ENCODE data around the gene TOM1L2.

The TOM1L2 gene

DNA sequence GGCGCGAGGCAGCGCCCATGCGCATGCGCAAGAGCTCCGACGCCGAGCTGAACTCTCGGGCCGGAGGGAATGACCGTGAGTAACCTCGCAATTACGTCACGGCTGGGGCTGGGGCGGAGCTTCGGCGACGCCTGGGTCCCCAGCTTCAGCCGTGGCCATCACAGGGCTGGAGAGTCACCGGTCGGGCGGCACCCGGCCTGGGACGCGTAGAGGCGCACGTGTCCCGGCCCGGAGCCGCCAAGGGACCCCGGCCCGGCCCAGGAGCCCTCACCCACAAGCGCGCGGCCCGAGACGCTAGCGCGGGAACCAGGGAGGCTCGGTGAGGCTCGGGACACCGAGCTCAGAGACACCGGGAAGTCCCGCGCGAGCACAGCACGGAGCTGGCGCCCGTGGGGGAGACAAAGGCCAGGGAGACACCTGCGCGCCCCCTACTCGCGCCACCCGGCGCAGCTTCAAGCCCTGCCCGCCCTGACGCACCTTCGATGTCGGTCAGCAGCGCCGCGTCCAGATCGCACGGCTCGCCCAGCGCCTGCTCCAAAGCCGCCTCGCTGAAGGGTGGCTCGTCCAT is 135.9 kb downstream of the TOM1L2 start:
- Mint-ChIP-seq H3K4me1 (peaks cover 72% of the 10 kb centered on the region), H3K9me3 (no peaks in the 10 kb centered on the region), H3K27ac (peak overlapping the region; percentile 99), H3K36me3 (peaks cover 13% of the 10 kb centered on the region), H3K4me3 (peak overlapping the region; percentile 85), H3K27me3 (no peaks in the 10 kb centered on the region)
- ATAC-seq, result peak; percentile 83

DNA sequence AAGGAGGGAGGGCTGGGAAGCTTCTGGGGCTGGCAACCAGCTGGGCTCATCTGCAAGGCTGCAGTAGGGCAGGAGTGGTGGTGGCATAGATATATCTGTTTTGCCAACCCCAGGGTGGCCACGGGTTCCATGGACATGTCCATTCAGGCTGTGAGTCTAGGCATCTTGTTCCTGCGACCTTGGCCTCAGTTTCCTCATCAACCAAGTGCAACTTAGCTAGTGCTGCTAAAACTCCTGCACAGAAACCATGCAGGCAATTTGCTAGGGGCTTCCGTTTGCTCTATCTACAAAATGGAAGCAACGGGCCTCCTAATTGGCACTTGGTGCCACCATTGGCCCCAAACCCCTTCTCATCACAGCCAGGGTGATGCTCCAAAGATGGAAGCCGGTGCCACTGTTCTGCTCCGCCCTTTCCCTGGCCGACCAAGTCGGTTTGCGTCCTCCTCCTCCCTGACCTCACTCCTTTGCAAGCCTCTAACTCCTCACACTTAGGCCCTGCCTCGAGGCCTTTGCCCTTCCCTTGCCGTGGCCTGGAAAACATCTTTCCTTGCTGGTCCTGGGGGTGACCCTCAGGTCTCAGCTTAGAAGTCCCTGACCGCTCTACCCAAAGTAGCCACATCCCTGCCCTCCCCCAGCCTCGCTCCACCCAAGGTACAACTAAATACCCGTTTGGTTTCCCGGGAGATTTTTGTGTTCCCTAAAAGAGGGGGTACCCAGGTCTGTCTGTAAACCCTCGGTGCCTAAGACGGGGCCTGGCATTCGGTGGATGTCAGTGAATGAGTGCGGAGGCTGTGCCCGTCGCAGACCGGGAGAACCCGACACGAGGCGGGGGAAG is 136.6 kb downstream of the TOM1L2 start:
- Mint-ChIP-seq H3K4me1 (peaks cover 70% of the 10 kb centered on the region), H3K4me3 (peak overlapping the region; percentile 85), H3K27me3 (no peaks in the 10 kb centered on the region), H3K36me3 (peaks cover 13% of the 10 kb centered on the region), H3K27ac (peak overlapping the region; percentile 99), H3K9me3 (no peaks in the 10 kb centered on the region)
- no peak for ATAC-seq

GRCh38 chr17:17834974-17835373 is 137.2 kb downstream of the TOM1L2 start:
- Mint-ChIP-seq H3K4me3 (peak overlapping the region; percentile 85), H3K9me3 (no peaks in the 10 kb centered on the region), H3K27ac (peak overlapping the region; percentile 99), H3K36me3 (peaks cover 13% of the 10 kb centered on the region), H3K27me3 (no peaks in the 10 kb centered on the region), H3K4me1 (peaks cover 70% of the 10 kb centered on the region)
- ATAC-seq, result no peak

GRCh38 chr17:17833658-17834357 is 138.4 kb downstream of the TOM1L2 start:
- Mint-ChIP-seq H3K4me3 (peak overlapping the region; percentile 85), H3K36me3 (peaks cover 13% of the 10 kb centered on the region), H3K27me3 (no peaks in the 10 kb centered on the region), H3K9me3 (no peaks in the 10 kb centered on the region), H3K4me1 (peaks cover 60% of the 10 kb centered on the region), H3K27ac (peak overlapping the region; percentile 99)
- peak; percentile 0 for ATAC-seq

- Mint-ChIP-seq H3K4me3 (no peak overlapping the region), H3K4me1 (peaks cover 53% of the 10 kb centered on the region)
- no peak for ATAC-seq
These were observed 140.2 kb downstream of the TOM1L2 start for GRCh38 chr17:17832032-17832363.

GRCh38 chr17:17831208-17832031 is 140.8 kb downstream of the TOM1L2 start:
- Mint-ChIP-seq H3K4me3 (no peak overlapping the region), H3K9me3 (no peaks in the 10 kb centered on the region), H3K27ac (no peak overlapping the region), H3K36me3 (peaks cover 25% of the 10 kb centered on the region), H3K4me1 (peaks cover 56% of the 10 kb centered on the region), H3K27me3 (no peaks in the 10 kb centered on the region)
- ATAC-seq, result no peak

More at GRCh38 chr17:17832032-17832363, 140.2 kb downstream of the TOM1L2 start:
- no peaks in the 10 kb centered on the region for H3K27me3 Mint-ChIP-seq
- no peaks in the 10 kb centered on the region for H3K9me3 Mint-ChIP-seq
- H3K36me3 Mint-ChIP-seq, result peaks cover 20% of the 10 kb centered on the region
- no peak overlapping the region for H3K27ac Mint-ChIP-seq

- Mint-ChIP-seq H3K4me3 (no peak overlapping the region), H3K9me3 (no peaks in the 10 kb centered on the region), H3K36me3 (peaks cover 29% of the 10 kb centered on the region), H3K27me3 (no peaks in the 10 kb centered on the region), H3K27ac (no peak overlapping the region), H3K4me1 (peaks cover 58% of the 10 kb centered on the region)
- ATAC-seq, result no peak
These were observed 141.4 kb downstream of the TOM1L2 start for GRCh38 chr17:17830740-17831207.

- ATAC-seq, result no peak
- Mint-ChIP-seq H3K27me3 (no peaks in the 10 kb centered on the region), H3K36me3 (peaks cover 30% of the 10 kb centered on the region), H3K4me3 (no peak overlapping the region), H3K9me3 (no peaks in the 10 kb centered on the region), H3K4me1 (peaks cover 55% of the 10 kb centered on the region), H3K27ac (no peak overlapping the region)
These were observed 142.0 kb downstream of the TOM1L2 start for GRCh38 chr17:17830269-17830567.

GRCh38 chr17:17827826-17828621 is 144.2 kb downstream of the TOM1L2 start:
- ATAC-seq, result no peak
- Mint-ChIP-seq H3K9me3 (no peaks in the 10 kb centered on the region), H3K36me3 (peaks cover 23% of the 10 kb centered on the region), H3K27ac (no peak overlapping the region), H3K27me3 (no peaks in the 10 kb centered on the region), H3K4me1 (peaks cover 55% of the 10 kb centered on the region), H3K4me3 (no peak overlapping the region)

DNA sequence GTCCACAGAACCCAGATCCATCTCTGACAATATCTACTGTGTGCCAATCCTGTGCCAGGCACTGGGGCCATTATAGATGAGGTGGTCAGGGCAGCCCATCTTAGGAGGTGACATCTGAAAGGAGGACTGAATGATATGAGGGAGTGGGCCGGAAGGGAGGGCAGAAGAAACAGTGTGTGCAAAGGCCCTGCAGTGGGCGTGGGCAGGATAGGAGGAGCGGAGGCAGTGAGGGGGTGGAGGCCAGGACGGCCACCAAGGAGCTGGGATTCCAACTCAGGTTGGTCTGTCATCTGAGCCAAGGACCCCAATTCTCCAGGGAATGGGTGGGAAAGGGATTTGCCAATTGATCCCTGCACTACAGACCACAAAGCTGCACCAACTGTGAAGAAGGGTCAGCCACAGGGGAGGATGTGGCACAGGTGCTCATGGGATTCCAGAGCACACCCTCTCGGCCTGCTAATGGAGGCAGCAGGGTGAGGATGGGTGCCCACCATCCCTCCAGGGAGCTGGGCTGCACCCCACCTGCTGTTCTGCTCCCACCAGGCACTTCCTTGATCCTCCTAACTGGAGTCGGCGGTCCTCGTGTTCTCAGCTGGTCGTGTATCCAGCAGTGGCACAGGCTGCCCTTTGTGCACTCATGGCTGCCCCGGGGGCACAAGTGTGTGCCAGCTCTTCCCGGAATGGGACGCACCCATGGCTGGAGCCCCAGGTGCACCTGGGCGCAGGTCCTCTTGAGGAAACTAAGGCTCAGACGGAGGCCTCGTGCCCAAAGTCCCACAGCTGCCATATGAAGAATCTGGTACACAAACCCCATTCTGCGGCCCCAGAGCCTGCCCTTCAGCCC is 145.0 kb downstream of the TOM1L2 start:
- ATAC-seq, result no peak
- peak overlapping the region; percentile 6 for H3K27ac Mint-ChIP-seq
- H3K27me3 Mint-ChIP-seq, result no peaks in the 10 kb centered on the region
- H3K4me3 Mint-ChIP-seq, result no peak overlapping the region
- peaks cover 19% of the 10 kb centered on the region for H3K36me3 Mint-ChIP-seq
- H3K9me3 Mint-ChIP-seq, result no peaks in the 10 kb centered on the region
- H3K4me1 Mint-ChIP-seq, result peaks cover 57% of the 10 kb centered on the region

DNA sequence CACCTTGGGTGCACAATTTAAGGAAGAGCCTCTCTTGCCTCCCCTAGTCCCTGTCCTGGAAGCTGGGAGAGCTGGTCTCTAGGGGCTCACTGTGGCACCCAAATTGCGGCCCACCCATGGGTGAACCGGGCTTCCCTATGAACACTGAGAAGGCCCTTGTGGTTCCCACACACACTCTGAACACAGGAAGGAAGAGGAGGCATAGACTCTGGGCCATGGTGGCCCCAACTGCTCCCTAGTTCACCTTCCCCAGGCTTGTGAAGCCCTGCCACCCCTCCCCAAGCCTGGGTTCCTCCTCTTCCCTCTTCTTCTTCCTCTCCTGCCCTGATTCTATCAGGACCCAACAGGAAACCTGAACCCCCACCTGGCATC is 145.9 kb downstream of the TOM1L2 start:
- Mint-ChIP-seq H3K4me1 (peaks cover 64% of the 10 kb centered on the region), H3K27ac (peak overlapping the region; percentile 6), H3K27me3 (no peaks in the 10 kb centered on the region), H3K9me3 (no peaks in the 10 kb centered on the region), H3K4me3 (no peak overlapping the region), H3K36me3 (peaks cover 17% of the 10 kb centered on the region)
- ATAC-seq, result no peak

DNA sequence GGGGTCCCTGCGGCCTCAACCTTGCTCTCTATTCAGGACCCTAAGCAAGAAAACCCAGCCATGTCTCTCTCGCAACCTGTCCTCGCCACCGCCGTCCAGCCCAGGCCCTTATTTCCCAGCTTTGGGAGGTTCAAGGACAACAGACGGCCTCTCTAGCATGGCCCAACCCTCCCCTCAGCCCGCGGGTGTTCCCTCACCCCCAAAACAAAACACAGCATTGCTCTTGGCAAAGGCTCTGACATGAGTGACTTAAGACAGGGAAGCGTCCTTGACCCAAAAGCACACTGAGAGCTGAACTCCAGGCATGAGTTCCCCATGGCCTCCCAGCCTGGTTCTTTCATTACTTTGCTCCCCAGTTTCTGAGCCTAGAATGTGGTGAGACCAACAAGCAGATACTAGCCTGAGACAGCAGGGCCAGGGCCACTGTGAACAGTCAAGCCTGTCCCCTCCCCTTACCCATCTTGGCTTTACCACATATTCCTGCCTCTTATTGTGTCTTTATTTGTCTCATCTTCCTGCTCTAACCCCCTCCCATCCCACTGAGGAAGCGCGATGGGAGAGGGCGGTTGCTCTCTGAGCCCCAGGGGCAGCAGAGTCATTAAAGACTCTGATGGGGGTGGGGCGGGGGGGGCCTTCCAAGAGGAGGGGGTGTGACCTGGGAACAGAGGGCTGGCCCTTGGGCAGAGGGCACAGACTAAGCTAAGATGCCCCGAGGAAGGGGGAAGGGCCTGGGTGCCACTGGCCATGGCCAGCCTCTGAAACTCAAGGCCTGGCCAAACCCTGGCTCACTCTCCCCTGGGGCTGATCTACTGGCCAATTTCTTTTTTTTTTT is 147.2 kb downstream of the TOM1L2 start:
- Mint-ChIP-seq H3K27me3 (no peaks in the 10 kb centered on the region), H3K27ac (peak overlapping the region; percentile 67), H3K9me3 (no peaks in the 10 kb centered on the region), H3K4me1 (peaks cover 70% of the 10 kb centered on the region), H3K4me3 (peak overlapping the region; percentile 11), H3K36me3 (peaks cover 17% of the 10 kb centered on the region)
- no peak for ATAC-seq

- H3K27ac Mint-ChIP-seq, result peak overlapping the region; percentile 67
- H3K4me3 Mint-ChIP-seq, result peak overlapping the region; percentile 74
- H3K27me3 Mint-ChIP-seq, result no peaks in the 10 kb centered on the region
- peaks cover 24% of the 10 kb centered on the region for H3K36me3 Mint-ChIP-seq
- no peaks in the 10 kb centered on the region for H3K9me3 Mint-ChIP-seq
- H3K4me1 Mint-ChIP-seq, result peaks cover 77% of the 10 kb centered on the region
- peak; percentile 3 for ATAC-seq
These were observed 147.9 kb downstream of the TOM1L2 start for GRCh38 chr17:17824119-17824782.

Data from stimulated activated memory B cell treated with anti-CD40 and anti-IgM and Interleukin-4, amounts not matched to agents 10 μg/mL and 1 μg/mL and 100 μg/mL, for 72 hours (primary cell).